Jurkat, Clone E6-1 (cell line): ENCODE data around the gene LRPAP1.
"Not testable (repeated sequence)": the region's sequence is repeated elsewhere in the genome, so short reads cannot be mapped to it uniquely, and the experiment has no call there.

Experiments used
- DNase-seq: peaks from one replicate; pipeline ENCODE4 v3.0.0-alpha.2; 2011; ENCODE audit warnings: low read depth, low spot score
- H3K4me3 ChIP-seq: 2 replicates; pipeline ENCODE4 v1.5.1; 2011; ENCODE audit warnings: mild to moderate bottlenecking, low read length, control low read depth, moderate library complexity

The LRPAP1 gene

GRCh38 chr4:3511601-3512000, 20.6 kb downstream of the LRPAP1 start:
- not testable (repeated sequence) for DNase-seq, H3K4me3 ChIP-seq

- DNase-seq: no peak
- no peak overlapping the region for H3K4me3 ChIP-seq
Measured at GRCh38 chr4:3511187-3511586, 21.0 kb downstream of the LRPAP1 start.

GRCh38 chr4:3510481-3510880, 21.7 kb downstream of the LRPAP1 start:
- H3K4me3 ChIP-seq: no peak overlapping the region
- DNase-seq: no peak

GRCh38 chr4:3508542-3508941, 23.7 kb downstream of the LRPAP1 start:
- H3K4me3 ChIP-seq: no peak overlapping the region
- no peak for DNase-seq

GRCh38 chr4:3505231-3505630, 27.0 kb downstream of the LRPAP1 start:
- H3K4me3 ChIP-seq: no peak overlapping the region
- no peak for DNase-seq

- DNase-seq: no peak
- H3K4me3 ChIP-seq: no peak overlapping the region
Measured at GRCh38 chr4:3502941-3503936, 29.0 kb downstream of the LRPAP1 start.

GRCh38 chr4:3501825-3502425, 30.3 kb downstream of the LRPAP1 start:
- H3K4me3 ChIP-seq: no peak overlapping the region

GRCh38 chr4:3501126-3501824, 30.9 kb downstream of the LRPAP1 start:
- H3K4me3 ChIP-seq: no peak overlapping the region
- no peak for DNase-seq

More at GRCh38 chr4:3501825-3502425, 30.3 kb downstream of the LRPAP1 start:
- no peak for DNase-seq

- no peak for DNase-seq
Measured at GRCh38 chr4:3500634-3501101, 31.6 kb downstream of the LRPAP1 start.

GRCh38 chr4:3500111-3500510, 32.1 kb downstream of the LRPAP1 start:
- DNase-seq: no peak
- no peak overlapping the region for H3K4me3 ChIP-seq

More at GRCh38 chr4:3500634-3501101, 31.6 kb downstream of the LRPAP1 start:
- H3K4me3 ChIP-seq: no peak overlapping the region

GRCh38 chr4:3499710-3500109, 32.5 kb downstream of the LRPAP1 start:
- no peak overlapping the region for H3K4me3 ChIP-seq
- DNase-seq: no peak

- no peak overlapping the region for H3K4me3 ChIP-seq
- no peak for DNase-seq
Measured at GRCh38 chr4:3498901-3499510, 33.2 kb downstream of the LRPAP1 start.

- DNase-seq: no peak
- H3K4me3 ChIP-seq: no peak overlapping the region
Measured at GRCh38 chr4:3498407-3498806, 33.8 kb downstream of the LRPAP1 start.

- no peak overlapping the region for H3K4me3 ChIP-seq
- DNase-seq: no peak
Measured at GRCh38 chr4:3497523-3498389, 34.5 kb downstream of the LRPAP1 start.

- no peak for DNase-seq
- H3K4me3 ChIP-seq: no peak overlapping the region
Measured at GRCh38 chr4:3497095-3497494, 35.1 kb downstream of the LRPAP1 start.

GRCh38 chr4:3496021-3496420, 36.2 kb downstream of the LRPAP1 start:
- H3K4me3 ChIP-seq: no peak overlapping the region
- no peak for DNase-seq

GRCh38 chr4:3495204-3495975, 36.8 kb downstream of the LRPAP1 start:
- no peak for DNase-seq
- no peak overlapping the region for H3K4me3 ChIP-seq

GRCh38 chr4:3494462-3494871, 37.8 kb downstream of the LRPAP1 start:
- no peak for DNase-seq
- no peak overlapping the region for H3K4me3 ChIP-seq
